Stimulated activated CD8-positive, alpha-beta memory T cell treated with anti-CD3 and anti-CD28 coated beads, Interleukin-2, amount 100 ng/mL, for 1 hour (primary cell): ENCODE results near the gene OPHN1.
"Not testable (repeated sequence)": the region's sequence is repeated elsewhere in the genome, so short reads cannot be mapped to it uniquely, and the experiment has no call there.

ENCODE experiments used
- DNase-seq, 2 donors: peaks; one replicate each; pipeline ENCODE4 v3.0.0-alpha.2; 2020; ENCODE audit warnings: low read depth in 2 of 2

The OPHN1 gene

DNA sequence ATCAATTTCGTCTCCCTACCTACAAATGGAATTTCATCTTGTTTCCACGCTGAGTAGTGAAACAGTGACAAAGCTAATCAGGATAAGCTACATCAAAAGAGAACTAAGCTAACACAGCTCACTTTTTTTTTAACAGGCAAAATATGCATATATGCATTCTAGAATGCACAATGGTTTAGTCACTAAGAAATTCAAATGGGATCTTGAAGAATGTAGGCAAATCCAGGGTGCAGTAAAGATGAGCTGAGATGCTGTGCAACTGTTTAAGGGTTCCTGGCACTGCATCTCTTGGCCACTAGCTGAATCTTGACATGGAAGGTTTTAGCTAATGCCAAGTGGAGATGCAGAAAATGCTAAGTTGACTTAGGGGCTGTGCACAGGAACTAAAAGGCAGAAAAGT, 363.2 kb downstream of the OPHN1 start:
- not testable (repeated sequence) for DNase-seq

DNA sequence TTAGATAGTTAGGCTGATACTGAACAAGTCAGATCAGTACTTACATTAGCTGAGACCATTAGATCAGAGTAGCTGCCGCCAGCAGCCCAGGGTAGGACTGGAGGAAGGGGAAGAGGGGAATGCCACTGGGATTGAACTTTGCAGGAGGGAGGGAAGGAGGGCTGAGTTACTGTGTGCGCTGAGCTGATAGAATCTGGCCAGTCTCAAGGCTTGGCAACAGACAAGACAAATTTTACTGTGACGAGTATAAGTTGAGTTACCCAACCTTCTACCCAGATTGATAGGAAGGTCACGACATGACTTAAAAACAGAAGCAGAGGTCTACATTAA, 372.1 kb downstream of the OPHN1 start:
- DNase-seq, result no peak

DNA sequence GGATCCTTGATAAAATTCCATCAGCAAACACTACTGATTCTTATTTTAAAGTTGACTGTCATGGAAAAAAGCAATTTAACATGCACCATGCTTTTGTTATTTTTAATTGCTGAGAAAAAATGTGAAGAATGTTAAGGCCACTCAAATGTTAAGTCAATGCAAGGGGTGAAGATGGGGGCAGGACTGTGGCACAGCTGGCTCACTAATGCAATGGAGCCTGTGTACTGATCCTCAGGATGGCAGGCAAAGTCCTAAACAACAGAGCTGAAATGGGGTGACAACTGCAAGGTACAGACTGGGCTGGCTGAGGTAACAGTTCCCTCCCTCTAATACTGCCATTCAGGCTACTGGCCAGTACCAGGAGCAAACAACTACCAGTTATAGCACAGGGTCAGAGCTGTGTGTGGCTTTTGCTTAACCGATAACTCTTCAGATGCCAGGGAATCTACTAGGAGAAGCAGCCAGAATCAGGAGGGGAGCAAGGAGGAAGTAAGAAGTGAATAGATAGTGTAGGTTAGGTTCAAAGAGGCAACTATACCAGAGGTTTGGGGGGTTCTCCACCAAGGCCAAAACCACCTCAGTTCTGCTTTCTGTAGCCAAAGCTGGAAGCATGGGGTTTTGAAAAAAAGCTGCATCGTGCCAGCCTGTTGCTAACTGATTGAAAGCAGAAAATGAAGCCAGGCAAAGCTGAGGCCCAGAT, 372.6 kb downstream of the OPHN1 start:
- no peak for DNase-seq

DNA sequence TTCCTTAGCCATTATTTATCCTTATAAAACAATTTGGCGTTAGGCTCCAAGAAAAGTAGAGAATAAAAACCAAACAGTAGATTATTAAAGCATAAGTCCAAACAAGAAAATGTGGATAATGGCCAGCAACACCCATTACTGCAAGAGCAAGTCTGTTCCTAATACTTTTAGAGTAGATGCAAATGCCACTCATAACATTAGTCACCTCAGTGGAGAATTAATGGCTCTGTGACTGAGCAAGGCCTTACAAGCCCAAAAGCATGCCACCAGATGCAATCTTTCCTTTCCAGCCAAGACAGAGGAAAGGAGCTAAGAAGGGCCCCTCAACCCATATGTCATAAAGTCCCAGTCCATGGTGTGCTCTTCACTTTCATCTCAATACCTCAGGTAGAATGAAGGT, 373.8 kb downstream of the OPHN1 start:
- no peak for DNase-seq

DNA sequence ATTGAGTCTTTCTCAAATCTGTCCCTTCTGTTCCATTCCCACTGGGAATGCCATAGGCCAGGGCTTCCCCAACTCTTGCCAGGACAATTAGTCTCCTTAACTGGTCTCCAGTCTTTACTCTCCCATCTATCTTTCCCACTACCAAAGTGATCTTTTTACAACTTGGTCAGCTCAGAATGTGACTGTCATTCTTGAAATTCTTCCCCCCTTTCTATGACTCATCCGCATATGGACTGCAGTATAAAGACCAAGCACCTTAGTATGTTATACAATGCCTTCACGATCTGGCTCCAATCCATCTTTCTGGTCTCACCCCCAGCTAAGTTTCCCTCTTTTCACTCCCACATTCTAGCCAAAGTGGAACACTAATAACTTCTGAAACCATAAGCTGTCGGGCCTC, 383.8 kb downstream of the OPHN1 start:
- DNase-seq, result no peak

DNA sequence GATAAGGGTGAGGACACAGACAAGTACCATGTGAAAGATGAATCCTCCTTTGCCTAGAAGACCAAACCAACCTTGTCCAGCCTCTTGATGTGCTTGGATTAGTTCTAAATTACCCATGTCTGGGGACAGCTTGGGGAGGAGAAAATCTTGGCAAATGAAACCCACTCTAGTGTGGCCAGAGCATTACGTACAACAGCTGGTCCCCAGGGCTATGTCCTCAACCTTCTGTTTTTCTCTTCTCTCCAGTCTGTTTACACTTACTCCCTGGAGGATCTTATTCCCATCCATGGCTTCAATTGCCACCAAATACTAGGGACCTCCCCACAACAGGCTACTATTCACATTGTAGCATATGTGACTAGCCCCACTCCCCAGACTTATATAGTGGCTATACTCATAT, 384.5 kb downstream of the OPHN1 start:
- DNase-seq, result no peak

DNA sequence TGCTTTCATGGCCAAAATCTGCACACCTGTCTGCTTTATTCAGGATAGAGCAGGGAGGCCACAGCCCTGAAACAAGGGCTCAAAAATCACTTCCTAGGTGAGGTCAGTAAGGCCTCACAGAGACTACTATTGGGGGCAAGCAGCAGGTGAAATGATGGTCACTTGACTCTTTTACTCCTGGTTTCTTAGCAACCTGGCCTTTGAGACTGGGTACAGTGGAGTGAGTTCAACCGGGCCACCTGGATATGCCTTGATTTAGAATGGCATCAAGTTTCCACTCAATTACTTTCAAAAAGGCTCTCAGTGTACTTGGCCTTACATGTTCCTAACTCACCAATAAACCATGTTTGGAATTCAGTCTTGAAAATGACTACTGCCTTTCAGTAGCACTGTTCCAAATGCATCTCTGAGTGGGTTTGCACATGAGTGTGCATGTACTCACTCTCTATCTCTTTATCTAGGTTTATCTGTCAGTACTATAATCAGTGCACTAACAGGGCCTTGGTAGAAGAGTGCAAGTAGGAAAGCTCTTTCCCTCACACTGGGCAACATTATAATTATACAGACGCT, 388.2 kb downstream of the OPHN1 start:
- DNase-seq, result no peak

DNA sequence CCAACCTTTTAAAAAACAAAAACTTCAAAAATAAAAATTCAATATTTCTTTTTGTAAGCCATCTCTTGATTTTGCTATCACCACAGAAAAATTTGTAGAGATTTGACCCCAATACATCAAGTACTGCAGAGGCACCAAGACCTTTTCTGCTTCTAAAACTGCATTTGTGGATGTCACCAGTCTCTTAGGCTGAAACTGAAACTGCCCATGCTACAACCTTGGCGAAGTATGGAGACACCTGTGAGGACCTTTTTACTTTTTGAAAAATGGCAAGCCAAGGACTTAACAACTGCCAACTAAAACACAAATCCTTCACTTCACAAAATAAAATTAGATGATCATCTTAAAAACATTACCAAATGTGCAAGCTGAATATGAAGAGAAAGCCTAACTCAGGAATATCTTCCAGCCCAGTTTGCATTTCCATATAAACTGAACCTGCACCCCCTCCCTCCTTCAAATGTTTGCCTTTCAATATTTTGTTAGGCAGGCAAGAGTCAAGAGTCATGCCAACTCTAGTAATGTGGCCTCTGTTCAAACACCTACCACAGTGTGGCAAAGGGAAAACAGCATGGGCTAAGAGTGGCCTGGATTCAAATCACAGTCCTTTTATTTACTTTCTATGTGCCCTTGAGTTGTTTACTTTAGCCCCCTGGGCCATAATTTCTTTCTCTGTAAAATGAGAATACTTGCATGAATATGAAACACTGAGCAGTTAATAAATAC, 389.4 kb downstream of the OPHN1 start:
- no peak for DNase-seq

DNA sequence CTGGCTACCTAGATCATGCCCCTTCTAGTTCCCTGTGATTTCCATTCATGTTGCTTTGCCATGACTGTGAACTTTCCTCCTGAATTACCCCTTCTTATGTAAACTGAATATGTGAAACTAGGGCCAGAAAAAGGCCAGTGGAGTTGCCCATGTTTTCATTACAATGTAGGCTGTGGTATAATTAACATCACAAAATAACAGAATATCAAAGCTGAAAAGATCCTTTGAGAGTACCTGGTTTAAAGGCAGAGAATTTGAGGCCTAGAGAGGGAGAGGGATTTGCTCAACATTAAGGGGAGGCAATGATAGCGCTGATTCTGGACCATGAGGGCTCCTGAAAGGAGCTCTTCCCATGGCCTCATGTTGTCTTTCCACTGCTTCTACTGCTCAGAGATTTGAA, 392.2 kb downstream of the OPHN1 start:
- DNase-seq, result no peak

DNA sequence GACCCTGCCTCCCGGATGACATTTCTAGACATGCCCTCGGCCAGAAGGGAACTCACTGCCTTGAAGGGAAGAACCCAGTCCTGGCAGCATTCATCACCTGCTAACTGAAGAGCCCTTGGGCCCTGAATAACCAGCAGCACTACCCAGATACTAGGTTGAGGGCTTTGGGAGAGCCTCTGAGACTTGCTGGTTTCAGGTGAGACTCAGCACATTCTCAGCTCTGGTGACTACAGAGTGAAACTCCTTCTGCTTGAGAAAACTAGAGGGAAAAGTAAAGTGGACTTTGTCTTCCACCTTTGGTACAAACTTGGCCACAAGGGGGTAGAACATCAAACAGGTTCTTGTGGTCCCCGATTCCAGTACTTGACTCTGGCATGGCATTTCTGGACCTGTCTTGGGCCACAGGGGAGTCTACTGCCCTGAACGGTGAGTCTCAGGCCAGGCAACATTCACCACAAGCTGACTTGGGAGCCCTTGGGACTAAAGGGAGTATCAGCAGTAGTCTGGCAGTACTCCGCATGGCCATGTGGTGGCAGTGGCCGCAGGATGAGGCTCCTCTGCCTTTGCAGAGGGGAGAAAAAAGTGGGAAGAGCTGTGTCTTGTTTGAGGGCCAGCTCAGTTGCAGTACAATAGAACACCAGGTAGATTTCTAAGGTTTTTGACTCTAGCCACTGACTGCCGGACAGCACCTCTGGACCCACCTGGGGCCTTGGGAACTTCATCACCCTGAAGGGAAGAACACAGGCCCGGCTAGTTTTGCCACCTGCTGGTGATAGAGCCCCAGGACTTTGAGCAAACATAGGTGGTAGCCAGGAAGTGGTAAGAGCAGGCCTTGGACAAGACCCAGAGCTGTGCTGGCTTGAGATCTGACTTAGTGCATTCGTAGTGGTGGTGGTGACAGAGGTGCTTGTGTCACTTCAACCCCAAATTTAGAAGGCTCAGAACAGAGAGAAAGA, 414.8 kb downstream of the OPHN1 start:
- no peak for DNase-seq

DNA sequence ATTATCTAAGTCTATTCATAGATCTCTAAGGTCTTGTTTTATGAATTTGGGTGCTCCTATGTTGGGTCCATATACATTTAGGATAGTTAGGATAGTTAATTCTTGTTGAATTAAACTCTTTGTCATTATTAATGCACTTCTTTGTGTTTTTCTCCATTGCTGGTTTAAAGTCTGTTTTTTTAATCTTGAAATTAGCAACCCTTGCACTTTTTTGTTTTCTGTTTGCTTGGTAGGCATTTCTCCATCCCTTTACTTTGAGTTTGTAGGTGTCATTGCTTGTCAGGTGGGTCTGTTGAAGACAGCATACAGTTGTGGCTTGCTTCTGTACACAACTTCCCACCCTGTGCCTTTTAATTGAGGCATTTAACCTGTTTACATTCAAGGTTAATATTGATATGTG, 434.8 kb downstream of the OPHN1 start:
- DNase-seq, result no peak
